ENCODE results near the gene ACP1. TPM values are rescaled to one million over a fixed set of nuclear protein-coding genes. Genes with fewer than 3 reads are reported as not detected.

The ACP1 gene
- total and polyA plus RNA-seq, 4 experiments from 2014 or later, result 90.1 to 215 (median 119) TPM

DNA sequence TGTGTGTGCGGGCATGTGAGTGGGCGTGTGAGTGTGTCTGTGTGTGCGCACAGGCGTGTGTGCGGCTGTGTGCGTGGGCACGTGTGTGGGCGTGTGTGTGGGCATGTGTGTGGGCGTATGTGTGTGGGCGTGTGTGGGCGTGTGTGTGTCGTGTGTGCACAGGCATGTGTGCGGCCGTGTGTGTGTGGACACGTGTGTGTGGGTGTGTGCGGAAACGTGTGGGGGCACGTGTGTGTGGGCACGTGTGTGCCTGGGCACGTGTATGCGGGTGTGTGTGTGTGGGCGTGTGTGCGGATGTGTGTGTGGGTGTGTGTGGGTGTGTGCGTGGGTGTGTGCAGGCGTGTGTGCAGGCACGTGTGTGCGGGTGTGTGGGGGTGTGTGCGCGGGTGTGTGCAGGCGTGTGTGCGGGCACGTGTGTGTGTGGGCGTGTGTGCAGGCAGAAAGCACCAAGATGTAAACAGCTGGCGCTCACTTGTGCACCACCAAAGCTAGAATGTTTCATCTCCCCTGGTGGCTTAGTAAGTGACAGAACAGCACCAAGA is 54.4 kb downstream of the ACP1 start:
- Histone ChIP-seq H3K36me3 (ENCODE audit: insufficient read depth, low read length) (no peaks in the 10 kb centered on the region), H3K9me3 (ENCODE audit: control insufficient read depth in 1 of 2, low read length in 2 of 2) (no peaks in the 10 kb centered on the region), H3K4me1 (ENCODE audit: insufficient read depth, low read length) (peaks cover 11% of the 10 kb centered on the region), H3K4me3 (ENCODE audit: low read length in 2 of 2) (no peak overlapping the region), H3K27me3 (ENCODE audit: insufficient read depth, low read length) (no peaks in the 10 kb centered on the region), H3K27ac (ENCODE audit: low read depth, low read length) (no peak overlapping the region)
- Mint-ChIP-seq H3K27me3 (peaks cover 0 to 7% of the 10 kb centered on the region in 2 donors), H3K4me1 (peaks cover 5 to 20% (median 13%) of the 10 kb centered on the region in 4 donors), H3K27ac (peak overlapping the region in 3 of 7 donors; percentile 39 to 87 (median 40)), H3K4me3 (peak overlapping the region in 1 of 8 donors; percentile 58), H3K36me3 (no peaks in the 10 kb centered on the region), H3K9me3 (no peaks in the 10 kb centered on the region)
- no peak for DNase-seq
- CTCF ChIA-PET (ENCODE audit: partially characterized antibody), result no interaction called here
- POLR2A ChIA-PET (ENCODE audit: partially characterized antibody), result no interaction called here
- intact Hi-C loops (cut with micrococcal nuclease), result no loop called here

DNA sequence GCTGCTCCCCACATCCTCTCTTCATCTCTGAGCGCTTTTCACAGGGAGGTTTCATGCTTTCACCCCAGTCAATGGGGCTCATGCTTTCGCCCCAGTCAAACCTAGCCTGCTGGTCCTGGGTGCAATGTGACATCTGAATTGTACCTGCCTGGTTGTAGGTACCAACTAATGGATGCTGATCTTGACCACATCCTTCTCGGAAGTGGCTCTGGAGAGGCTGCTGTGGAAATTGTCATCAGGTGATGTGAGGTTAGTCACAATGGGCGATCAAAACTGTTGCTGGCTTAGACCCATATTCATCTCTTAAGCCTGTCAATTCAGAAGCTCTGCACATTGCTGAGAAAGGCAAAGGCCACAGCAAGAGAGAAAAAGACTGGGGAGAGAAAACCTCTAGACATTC is 55.8 kb downstream of the ACP1 start:
- ChIA-PET POLR2A (ENCODE audit: partially characterized antibody) (no interaction called here), CTCF (ENCODE audit: partially characterized antibody) (no interaction called here)
- DNase-seq, result no peak
- H3K4me1 Mint-ChIP-seq, result peaks cover 5 to 20% (median 13%) of the 10 kb centered on the region in 4 donors
- Histone ChIP-seq H3K27me3 (ENCODE audit: insufficient read depth, low read length) (no peaks in the 10 kb centered on the region), H3K36me3 (ENCODE audit: insufficient read depth, low read length) (no peaks in the 10 kb centered on the region), H3K4me1 (ENCODE audit: insufficient read depth, low read length) (peaks cover 11% of the 10 kb centered on the region), H3K9me3 (ENCODE audit: control insufficient read depth in 1 of 2, low read length in 2 of 2) (no peaks in the 10 kb centered on the region), H3K4me3 (ENCODE audit: low read length in 2 of 2) (no peak overlapping the region), H3K27ac (ENCODE audit: low read depth, low read length) (no peak overlapping the region)
- intact Hi-C loops (cut with micrococcal nuclease), result no loop called here
- H3K36me3 Mint-ChIP-seq, result no peaks in the 10 kb centered on the region
- H3K9me3 Mint-ChIP-seq, result no peaks in the 10 kb centered on the region
- peaks cover 0 to 12% of the 10 kb centered on the region in 2 donors for H3K27me3 Mint-ChIP-seq
- H3K27ac Mint-ChIP-seq, result no peak overlapping the region
- H3K4me3 Mint-ChIP-seq, result no peak overlapping the region

DNA sequence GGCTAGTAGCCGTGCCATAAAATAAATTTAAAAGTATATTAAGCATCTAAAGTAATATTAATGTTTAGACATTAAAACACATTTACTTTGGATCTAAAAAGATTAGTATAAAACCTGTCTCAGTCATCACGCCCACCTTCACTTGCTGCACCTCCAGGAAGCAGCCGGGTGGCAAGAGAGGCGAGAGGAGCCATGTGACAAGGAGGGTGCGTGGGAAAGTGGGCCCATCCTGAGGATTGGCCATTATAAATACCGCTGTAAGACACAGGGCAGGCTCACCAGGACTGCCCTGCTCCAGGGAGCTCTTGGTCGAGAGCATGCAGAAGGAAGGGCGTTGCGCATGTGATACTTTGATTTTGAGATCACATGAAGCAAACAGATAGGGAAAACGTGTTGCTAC is 57.6 kb downstream of the ACP1 start:
- peaks cover 0 to 5% of the 10 kb centered on the region in 2 donors for H3K36me3 Mint-ChIP-seq
- H3K27me3 Mint-ChIP-seq, result peaks cover 1 to 23% of the 10 kb centered on the region in 2 donors
- no peak overlapping the region for H3K27ac Mint-ChIP-seq
- Histone ChIP-seq H3K36me3 (ENCODE audit: insufficient read depth, low read length) (no peaks in the 10 kb centered on the region), H3K27ac (ENCODE audit: low read depth, low read length) (no peak overlapping the region), H3K9me3 (ENCODE audit: control insufficient read depth in 1 of 2, low read length in 2 of 2) (no peaks in the 10 kb centered on the region), H3K27me3 (ENCODE audit: insufficient read depth, low read length) (no peaks in the 10 kb centered on the region), H3K4me1 (ENCODE audit: insufficient read depth, low read length) (peaks cover 8% of the 10 kb centered on the region), H3K4me3 (ENCODE audit: low read length in 2 of 2) (no peak overlapping the region)
- DNase-seq, result no peak
- H3K9me3 Mint-ChIP-seq, result peaks cover 0 to 10% (median 6%) of the 10 kb centered on the region in 8 donors
- no peak overlapping the region for H3K4me3 Mint-ChIP-seq
- intact Hi-C loops (cut with micrococcal nuclease), result no loop called here
- CTCF ChIA-PET (ENCODE audit: partially characterized antibody), result no interaction called here
- POLR2A ChIA-PET (ENCODE audit: partially characterized antibody), result no interaction called here
- peaks cover 5 to 15% (median 11%) of the 10 kb centered on the region in 4 donors for H3K4me1 Mint-ChIP-seq

- H3K27ac ChIP-seq (ENCODE audit: low read depth, low read length), result no peak overlapping the region
- Mint-ChIP-seq H3K27me3 (peaks cover 2 to 26% of the 10 kb centered on the region in 2 donors), H3K4me1 (peaks cover under 1 to 13% (median 8%) of the 10 kb centered on the region in 4 donors), H3K36me3 (peaks cover 0 to 12% of the 10 kb centered on the region in 2 donors), H3K27ac (no peak overlapping the region), H3K4me3 (no peak overlapping the region), H3K9me3 (peaks cover 2 to 17% (median 11%) of the 10 kb centered on the region in 8 donors)
- H3K4me3 ChIP-seq (ENCODE audit: low read length in 2 of 2), result no peak overlapping the region
- H3K9me3 ChIP-seq (ENCODE audit: control insufficient read depth in 1 of 2, low read length in 2 of 2), result no peaks in the 10 kb centered on the region
- ChIA-PET CTCF (ENCODE audit: partially characterized antibody) (no interaction called here), POLR2A (ENCODE audit: partially characterized antibody) (no interaction called here)
- intact Hi-C loops (cut with micrococcal nuclease), result no loop called here
- DNase-seq, result no peak
- H3K27me3 ChIP-seq (ENCODE audit: insufficient read depth, low read length), result no peaks in the 10 kb centered on the region
- H3K4me1 ChIP-seq (ENCODE audit: insufficient read depth, low read length), result peaks cover 6% of the 10 kb centered on the region
- H3K36me3 ChIP-seq (ENCODE audit: insufficient read depth, low read length), result no peaks in the 10 kb centered on the region
Measured at GRCh38 chr2:323035-323434, 58.3 kb downstream of the ACP1 start.

Other genes with a start within 250 kb of the ACP1 start
- 1 to 10 TPM; 2.1 to 2.5 TPM for gene FAM110C, start 218.4 kb upstream of the ACP1 start, total RNA-seq
- under 1 TPM; 0.19 to 0.26 TPM for gene FAM110C, start 218.4 kb upstream of the ACP1 start, polyA plus RNA-seq
- 10 to 100 TPM; 69.5 to 71.4 TPM for gene SH3YL1, start 915 bp upstream of the ACP1 start, total RNA-seq
- gene SH3YL1, start 915 bp upstream of the ACP1 start, polyA plus RNA-seq, result 10 to 100 TPM; 38.0 to 41.3 TPM
- gene ALKAL2, start 23.1 kb downstream of the ACP1 start, total RNA-seq, result not detected
- gene ALKAL2, start 23.1 kb downstream of the ACP1 start, polyA plus RNA-seq, result not detected